Measurements from ENCODE around the gene BRIP1.

Gene BRIP1

GRCh38 chr17:61631800-61632199, 231.5 kb downstream of the BRIP1 start:
- no peak for DNase-seq (ENCODE audit: low read depth in 2 of 2)
